Astrocyte of the spinal cord (primary cell): ENCODE measurements around the gene CACNA1H.

Source experiments
- DNase-seq: peaks from one replicate; pipeline ENCODE4 v3.0.0; 2011; ENCODE audit warnings: low read depth, low spot score
- H3K4me3 ChIP-seq: 2 replicates; pipeline ENCODE4 v1.5.1; 2011; ENCODE audit warnings: low read depth, mild to moderate bottlenecking, low read length, moderate library complexity
- in situ Hi-C: cut with HindIII; loops from 2 replicates; pipeline ENCODE4 v1.10.0; 2017; ENCODE audit warnings: low sequenced_read_pairs
- TF ChIP-seq, protein P1 (sequence below): IDR thresholded peaks from 2 replicates; pipeline ENCODE4 v1.5.1; 2012; ENCODE audit warnings: low read depth, mild to moderate bottlenecking, low read length, inconsistent platforms

CACNA1H gene

DNA sequence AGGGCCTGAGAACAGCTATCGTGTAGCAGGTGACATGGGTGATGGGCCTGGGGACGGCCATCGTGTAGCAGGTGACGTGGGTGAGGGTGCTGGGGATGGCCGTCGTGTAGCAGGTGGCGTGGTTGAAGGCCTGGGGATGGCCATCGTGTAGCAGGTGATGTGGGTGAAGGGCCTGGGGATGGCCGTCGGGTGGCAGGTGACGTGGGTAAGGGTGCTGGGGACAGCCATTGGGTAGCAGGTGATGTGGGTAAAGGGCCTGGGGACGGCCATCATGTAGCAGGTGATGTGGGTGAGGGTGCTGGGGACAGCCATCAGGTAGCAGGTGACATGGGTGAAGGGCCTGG is 118.4 kb downstream of the CACNA1H start:
- in situ Hi-C loops: no loop called here
- H3K4me3 ChIP-seq: no peak overlapping the region
- DNase-seq: no peak
- TF ChIP-seq, protein P1, sequence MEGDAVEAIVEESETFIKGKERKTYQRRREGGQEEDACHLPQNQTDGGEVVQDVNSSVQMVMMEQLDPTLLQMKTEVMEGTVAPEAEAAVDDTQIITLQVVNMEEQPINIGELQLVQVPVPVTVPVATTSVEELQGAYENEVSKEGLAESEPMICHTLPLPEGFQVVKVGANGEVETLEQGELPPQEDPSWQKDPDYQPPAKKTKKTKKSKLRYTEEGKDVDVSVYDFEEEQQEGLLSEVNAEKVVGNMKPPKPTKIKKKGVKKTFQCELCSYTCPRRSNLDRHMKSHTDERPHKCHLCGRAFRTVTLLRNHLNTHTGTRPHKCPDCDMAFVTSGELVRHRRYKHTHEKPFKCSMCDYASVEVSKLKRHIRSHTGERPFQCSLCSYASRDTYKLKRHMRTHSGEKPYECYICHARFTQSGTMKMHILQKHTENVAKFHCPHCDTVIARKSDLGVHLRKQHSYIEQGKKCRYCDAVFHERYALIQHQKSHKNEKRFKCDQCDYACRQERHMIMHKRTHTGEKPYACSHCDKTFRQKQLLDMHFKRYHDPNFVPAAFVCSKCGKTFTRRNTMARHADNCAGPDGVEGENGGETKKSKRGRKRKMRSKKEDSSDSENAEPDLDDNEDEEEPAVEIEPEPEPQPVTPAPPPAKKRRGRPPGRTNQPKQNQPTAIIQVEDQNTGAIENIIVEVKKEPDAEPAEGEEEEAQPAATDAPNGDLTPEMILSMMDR: no peak
